Neural progenitor cell (in vitro differentiated cells): ENCODE data around the gene GPR135. TPM values are rescaled to one million over a fixed set of nuclear protein-coding genes. Genes with fewer than 3 reads are reported as not detected.

ENCODE experiments used
- DNase-seq: peaks from one replicate; pipeline ENCODE4 v3.0.0-alpha.2; 2016; ENCODE audit warnings: low spot score
- H2AFZ ChIP-seq: fragments of 200-600 bp; sonication (generic); replicated peaks from 2 replicates; pipeline ENCODE4 v1.6.1; 2016; ENCODE audit warnings: antibody characterized with exemption
- H3F3A ChIP-seq: fragments of 200-600 bp; sonication (generic); 2 replicates; pipeline ENCODE4 v1.6.1; 2016; ENCODE audit warnings: antibody characterized with exemption, low read depth
- H3K27ac ChIP-seq: fragments of 200-600 bp; sonication (generic); 2 replicates; pipeline ENCODE4 v1.5.1; 2016; ENCODE audit warnings: mild to moderate bottlenecking
- H3K27me3 ChIP-seq: fragments of 200-600 bp; sonication (generic); 2 replicates; pipeline ENCODE4 v1.6.1; 2016; ENCODE audit warnings: mild to moderate bottlenecking, moderate library complexity
- H3K36me3 ChIP-seq: fragments of 200-600 bp; sonication (generic); 2 replicates; pipeline ENCODE4 v1.5.1; 2016
- H3K4me1 ChIP-seq: fragments of 200-600 bp; sonication (generic); 2 replicates; pipeline ENCODE4 v1.6.1; 2016; ENCODE audit warnings: mixed run types
- H3K4me2 ChIP-seq: fragments of 200-600 bp; sonication (generic); 2 replicates; pipeline ENCODE4 v1.6.1; 2016
- H3K4me3 ChIP-seq: fragments of 200-600 bp; sonication (generic); 2 replicates; pipeline ENCODE4 v1.5.1; 2016
- H3K79me2 ChIP-seq: fragments of 200-600 bp; sonication (generic); 2 replicates; pipeline ENCODE4 v1.6.1; 2016; ENCODE audit warnings: low read depth
- H3K9ac ChIP-seq: fragments of 200-600 bp; sonication (generic); 2 replicates; pipeline ENCODE4 v1.6.1; 2016
- H3K9me3 ChIP-seq: fragments of 200-600 bp; sonication (generic); 2 replicates; pipeline ENCODE4 v1.5.1; 2016; ENCODE audit warnings: low read depth
- H4K20me1 ChIP-seq: fragments of 200-600 bp; sonication (generic); 2 replicates; pipeline ENCODE4 v1.6.1; 2016; ENCODE audit warnings: low read depth
- H3K27ac Mint-ChIP-seq: 3 replicates; pipeline ENCODE4 v1.8.0; 2021; ENCODE audit warnings: mixed read lengths
- H3K27me3 Mint-ChIP-seq: 2 replicates; pipeline ENCODE4 v1.8.0; 2022; ENCODE audit warnings: low read depth, mild to moderate bottlenecking, inconsistent platforms, moderate library complexity, mixed read lengths; ENCODE audit not compliant: insufficient read depth
- H3K36me3 Mint-ChIP-seq: 3 replicates; pipeline ENCODE4 v1.8.0; 2021; ENCODE audit warnings: mixed read lengths
- H3K4me1 Mint-ChIP-seq: 3 replicates; pipeline ENCODE4 v1.8.0; 2021; ENCODE audit warnings: mixed read lengths
- H3K4me3 Mint-ChIP-seq: 3 replicates; pipeline ENCODE4 v1.8.0; 2021; ENCODE audit warnings: mild to moderate bottlenecking, moderate library complexity, mixed read lengths
- H3K9me3 Mint-ChIP-seq: 3 replicates; pipeline ENCODE4 v1.8.0; 2020; ENCODE audit warnings: mixed read lengths
- EZH2 ChIP-seq: fragments of 200-600 bp; sonication (generic); IDR thresholded peaks from 2 replicates; pipeline ENCODE4 v1.6.1; 2017; ENCODE audit warnings: antibody characterized with exemption, mild to moderate bottlenecking, moderate library complexity
- EZH2phosphoT487 ChIP-seq: fragments of 200-600 bp; sonication (generic); IDR thresholded peaks from 2 replicates; pipeline ENCODE4 v1.6.1; 2017; ENCODE audit warnings: antibody characterized with exemption
- total RNA-seq: library from RNA; depleted of rRNA; stranded (reverse); fragments of >200 nt; gene quantifications from 2 replicates; pipeline ENCODE4 v1.2.3, GENCODE V29; 2015; ENCODE audit warnings: low replicate concordance
- TF ChIP-seq, protein P1 (sequence below): fragments of 200-600 bp; sonication (generic); IDR thresholded peaks from 2 replicates; pipeline ENCODE4 v1.5.1; 2017; ENCODE audit warnings: antibody characterized with exemption, mild to moderate bottlenecking

The GPR135 gene
- total RNA-seq, 1 donor from 2014 or later, result 3.1 TPM

DNA sequence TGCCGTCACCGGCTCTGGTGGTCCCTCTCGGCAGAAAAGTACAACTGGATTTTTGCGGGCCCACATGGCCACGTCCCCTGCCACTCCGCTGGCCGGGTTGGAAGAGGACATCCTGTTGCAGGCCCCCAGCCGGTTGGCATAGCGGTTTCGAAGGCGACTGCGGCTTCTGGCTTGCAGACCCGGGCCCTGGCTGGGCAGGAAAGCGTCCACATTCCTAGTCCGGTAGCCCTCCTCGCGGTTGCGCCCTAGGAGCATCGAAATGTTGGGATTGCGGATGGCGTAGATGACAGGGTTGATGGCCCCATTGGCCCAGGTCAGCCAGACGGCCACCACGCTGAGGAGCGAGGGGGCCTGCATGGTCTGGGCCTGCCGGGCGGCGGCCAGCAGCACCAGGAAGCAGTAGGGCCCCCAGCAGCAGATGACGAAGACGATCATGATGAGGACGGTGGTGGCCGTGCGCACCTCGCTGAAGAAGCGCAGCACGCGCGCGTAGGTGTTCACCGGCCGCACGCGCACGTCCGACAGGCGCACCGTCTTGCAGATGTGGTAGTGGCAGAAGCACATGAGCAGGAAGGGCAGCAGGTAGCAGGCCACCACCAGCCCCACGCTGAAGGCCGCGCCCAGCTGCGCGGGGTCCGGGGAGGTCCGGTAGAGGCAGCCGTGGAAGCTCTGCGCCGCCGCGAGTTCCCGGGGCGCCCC lies 1.2 kb downstream of the GPR135 start:
- Mint-ChIP-seq H3K27me3 (no peaks in the 10 kb centered on the region), H3K9me3 (no peaks in the 10 kb centered on the region), H3K4me1 (peaks cover 10% of the 10 kb centered on the region), H3K4me3 (peak overlapping the region; percentile 82), H3K36me3 (peaks cover 6% of the 10 kb centered on the region), H3K27ac (no peak overlapping the region)
- peak overlapping the region; percentile 66 for H3K4me3 ChIP-seq
- peak; percentile 19 for DNase-seq
- peaks cover 6% of the 10 kb centered on the region for H3K4me1 ChIP-seq
- no peaks in the 10 kb centered on the region for H3K36me3 ChIP-seq
- H3K4me2 ChIP-seq, result peak overlapping the region; percentile 99
- peaks cover 47% of the 10 kb centered on the region for H3K27me3 ChIP-seq
- no peak for TF ChIP-seq EZH2
- peak; percentile 14 for TF ChIP-seq EZH2phosphoT487
- no peak overlapping the region for H3K9ac ChIP-seq
- H3K27ac ChIP-seq, result no peak overlapping the region
- H3F3A ChIP-seq, result peaks cover 25% of the 10 kb centered on the region
- peak overlapping the region; percentile 96 for H2AFZ ChIP-seq
- no peaks in the 10 kb centered on the region for H3K9me3 ChIP-seq
- H3K79me2 ChIP-seq, result no peaks in the 10 kb centered on the region
- peaks cover 20% of the 10 kb centered on the region for H4K20me1 ChIP-seq

DNA sequence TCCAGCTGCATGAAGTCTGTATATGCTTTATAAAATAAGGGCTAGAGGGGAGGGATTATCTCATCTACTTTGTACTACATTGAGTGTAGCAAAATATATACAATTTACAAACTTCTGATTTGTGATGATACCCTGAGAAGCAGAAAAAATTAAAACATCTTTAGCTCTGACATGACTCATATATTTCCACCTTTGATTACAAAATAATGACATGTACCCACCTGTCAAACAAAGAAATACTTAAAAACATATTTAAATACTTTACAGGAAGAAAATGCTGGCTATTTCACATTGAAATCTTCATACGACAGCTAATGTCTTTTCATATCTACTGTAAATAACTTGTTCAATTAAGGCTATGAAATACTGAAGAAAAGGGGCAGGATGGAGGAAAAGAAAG lies 3.3 kb downstream of the GPR135 start:
- peaks cover 14% of the 10 kb centered on the region for H3K36me3 Mint-ChIP-seq
- Histone ChIP-seq H3K9ac (no peak overlapping the region), H4K20me1 (peaks cover 20% of the 10 kb centered on the region), H3K27ac (no peak overlapping the region), H3K4me1 (peaks cover 6% of the 10 kb centered on the region), H3F3A (peaks cover 25% of the 10 kb centered on the region), H3K9me3 (peaks cover 3% of the 10 kb centered on the region), H3K27me3 (peaks cover 47% of the 10 kb centered on the region), H2AFZ (no peak overlapping the region), H3K79me2 (no peaks in the 10 kb centered on the region), H3K4me2 (no peak overlapping the region), H3K4me3 (no peak overlapping the region), H3K36me3 (peaks cover 2% of the 10 kb centered on the region)
- no peak for DNase-seq
- H3K27me3 Mint-ChIP-seq, result no peaks in the 10 kb centered on the region
- TF ChIP-seq, protein P1, sequence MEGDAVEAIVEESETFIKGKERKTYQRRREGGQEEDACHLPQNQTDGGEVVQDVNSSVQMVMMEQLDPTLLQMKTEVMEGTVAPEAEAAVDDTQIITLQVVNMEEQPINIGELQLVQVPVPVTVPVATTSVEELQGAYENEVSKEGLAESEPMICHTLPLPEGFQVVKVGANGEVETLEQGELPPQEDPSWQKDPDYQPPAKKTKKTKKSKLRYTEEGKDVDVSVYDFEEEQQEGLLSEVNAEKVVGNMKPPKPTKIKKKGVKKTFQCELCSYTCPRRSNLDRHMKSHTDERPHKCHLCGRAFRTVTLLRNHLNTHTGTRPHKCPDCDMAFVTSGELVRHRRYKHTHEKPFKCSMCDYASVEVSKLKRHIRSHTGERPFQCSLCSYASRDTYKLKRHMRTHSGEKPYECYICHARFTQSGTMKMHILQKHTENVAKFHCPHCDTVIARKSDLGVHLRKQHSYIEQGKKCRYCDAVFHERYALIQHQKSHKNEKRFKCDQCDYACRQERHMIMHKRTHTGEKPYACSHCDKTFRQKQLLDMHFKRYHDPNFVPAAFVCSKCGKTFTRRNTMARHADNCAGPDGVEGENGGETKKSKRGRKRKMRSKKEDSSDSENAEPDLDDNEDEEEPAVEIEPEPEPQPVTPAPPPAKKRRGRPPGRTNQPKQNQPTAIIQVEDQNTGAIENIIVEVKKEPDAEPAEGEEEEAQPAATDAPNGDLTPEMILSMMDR, result no peak
- TF ChIP-seq EZH2phosphoT487 (no peak), EZH2 (no peak)
- H3K27ac Mint-ChIP-seq, result no peak overlapping the region
- peaks cover 10% of the 10 kb centered on the region for H3K4me1 Mint-ChIP-seq
- H3K4me3 Mint-ChIP-seq, result no peak overlapping the region
- H3K9me3 Mint-ChIP-seq, result peaks cover 2% of the 10 kb centered on the region

DNA sequence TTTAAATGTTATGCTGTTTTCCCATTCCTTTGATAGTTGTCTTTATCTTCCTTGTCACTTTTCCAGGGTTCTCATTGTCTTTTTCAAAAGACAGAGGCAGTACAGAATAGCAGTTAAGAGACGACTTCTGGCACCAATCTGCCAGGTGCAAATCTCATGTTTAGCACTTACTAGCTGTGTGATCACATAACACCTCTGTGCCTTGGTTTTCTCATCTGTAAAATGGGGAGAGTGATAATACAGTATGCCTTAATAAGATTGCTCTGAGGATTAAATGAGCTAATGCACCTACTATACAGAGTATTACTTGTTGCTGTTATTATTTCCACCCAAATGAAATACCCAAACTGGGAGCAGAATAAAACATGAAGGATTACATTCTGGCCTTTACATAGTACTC lies 4.8 kb downstream of the GPR135 start:
- no peak overlapping the region for H3K4me2 ChIP-seq
- peaks cover 2% of the 10 kb centered on the region for H3K9me3 Mint-ChIP-seq
- H3K27ac ChIP-seq, result no peak overlapping the region
- H3K9ac ChIP-seq, result no peak overlapping the region
- H2AFZ ChIP-seq, result no peak overlapping the region
- peaks cover 9% of the 10 kb centered on the region for H3K36me3 ChIP-seq
- H3K27me3 Mint-ChIP-seq, result no peaks in the 10 kb centered on the region
- peaks cover 24% of the 10 kb centered on the region for H3K36me3 Mint-ChIP-seq
- no peak overlapping the region for H3K4me3 ChIP-seq
- H3K4me1 Mint-ChIP-seq, result peaks cover 6% of the 10 kb centered on the region
- no peaks in the 10 kb centered on the region for H3K79me2 ChIP-seq
- peaks cover 32% of the 10 kb centered on the region for H3K27me3 ChIP-seq
- DNase-seq, result no peak
- H3F3A ChIP-seq, result peaks cover 14% of the 10 kb centered on the region
- peaks cover 6% of the 10 kb centered on the region for H3K4me1 ChIP-seq
- TF ChIP-seq, protein P1, result no peak
- TF ChIP-seq EZH2phosphoT487 (no peak), EZH2 (no peak)
- no peak overlapping the region for H3K27ac Mint-ChIP-seq
- peaks cover 12% of the 10 kb centered on the region for H4K20me1 ChIP-seq
- no peak overlapping the region for H3K4me3 Mint-ChIP-seq
- H3K9me3 ChIP-seq, result peaks cover 3% of the 10 kb centered on the region

DNA sequence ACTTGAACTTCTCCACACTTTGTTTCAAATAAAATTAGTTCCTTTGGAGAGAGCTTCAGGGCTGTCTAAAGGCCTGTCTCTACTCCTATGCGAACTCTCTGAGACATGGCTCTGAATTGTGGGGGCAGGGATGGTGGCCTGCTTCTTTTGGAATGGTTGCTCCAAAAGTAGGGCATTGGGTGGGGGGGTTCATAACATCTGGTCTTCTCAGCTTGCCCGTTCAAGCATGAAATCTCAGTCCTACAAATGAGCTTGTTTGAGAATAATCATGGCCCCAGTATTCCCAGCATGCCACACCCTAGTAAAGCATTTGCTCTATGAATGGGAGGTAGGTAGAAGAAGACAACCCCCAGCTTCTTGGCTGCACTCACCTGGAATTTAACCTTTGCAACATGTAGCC lies 6.7 kb downstream of the GPR135 start:
- no peaks in the 10 kb centered on the region for H3F3A ChIP-seq
- H3K4me2 ChIP-seq, result no peak overlapping the region
- DNase-seq, result no peak
- H3K9me3 ChIP-seq, result peaks cover 3% of the 10 kb centered on the region
- no peaks in the 10 kb centered on the region for H3K79me2 ChIP-seq
- no peak overlapping the region for H3K9ac ChIP-seq
- TF ChIP-seq, protein P1, result no peak
- TF ChIP-seq EZH2phosphoT487 (no peak), EZH2 (no peak)
- no peak overlapping the region for H3K4me3 Mint-ChIP-seq
- no peaks in the 10 kb centered on the region for H3K27me3 Mint-ChIP-seq
- H3K27ac Mint-ChIP-seq, result no peak overlapping the region
- H3K36me3 Mint-ChIP-seq, result peaks cover 26% of the 10 kb centered on the region
- H4K20me1 ChIP-seq, result peaks cover 3% of the 10 kb centered on the region
- H3K36me3 ChIP-seq, result peaks cover 9% of the 10 kb centered on the region
- H3K4me3 ChIP-seq, result no peak overlapping the region
- no peak overlapping the region for H3K27ac ChIP-seq
- H3K4me1 Mint-ChIP-seq, result peaks cover 3% of the 10 kb centered on the region
- H3K27me3 ChIP-seq, result peaks cover 13% of the 10 kb centered on the region
- no peak overlapping the region for H2AFZ ChIP-seq
- H3K4me1 ChIP-seq, result no peaks in the 10 kb centered on the region
- peaks cover 2% of the 10 kb centered on the region for H3K9me3 Mint-ChIP-seq
